Testis (tissue), 2 donors: ENCODE measurements around the gene PXK.

ENCODE experiments used
- POLR2A ChIP-seq: fragments of 450-650 bp; IDR thresholded peaks from one replicate; pipeline ENCODE4 v1.6.1; 2017; ENCODE audit warnings: antibody characterized with exemption, mild to moderate bottlenecking, moderate library complexity
- TF ChIP-seq, protein P1 (sequence below), 3 experiments: fragments of 450-650 bp in 2 of 3; fragments of 200-600 bp in 1 of 3; sonication (generic) in 1 of 3; IDR thresholded peaks; one replicate each; pipeline ENCODE4 v1.5.1; 2016 to 2019; ENCODE audit warnings: antibody characterized with exemption in 3 of 3, mild to moderate bottlenecking in 2 of 3, moderate library complexity in 1 of 3

DNA sequence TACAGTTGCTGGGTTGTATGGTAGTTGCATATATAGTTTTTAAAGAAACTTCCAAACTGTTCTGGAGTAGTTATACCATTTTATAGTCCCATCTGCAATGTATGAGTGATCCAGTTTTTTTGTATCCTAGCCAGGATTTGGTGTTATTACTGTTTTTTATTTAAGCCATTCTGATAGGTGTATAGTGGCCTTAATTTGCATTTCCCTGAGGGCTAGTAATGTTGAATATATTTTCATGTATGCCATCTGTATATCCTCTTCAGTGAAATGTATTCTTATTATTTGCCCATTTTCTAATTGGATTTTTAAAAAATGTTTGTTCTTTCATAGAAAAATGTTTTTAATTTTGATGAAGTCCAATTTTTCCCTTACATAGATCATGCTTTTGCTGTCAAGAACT is 29.2 kb downstream of the PXK start:
- TF ChIP-seq, protein P1, sequence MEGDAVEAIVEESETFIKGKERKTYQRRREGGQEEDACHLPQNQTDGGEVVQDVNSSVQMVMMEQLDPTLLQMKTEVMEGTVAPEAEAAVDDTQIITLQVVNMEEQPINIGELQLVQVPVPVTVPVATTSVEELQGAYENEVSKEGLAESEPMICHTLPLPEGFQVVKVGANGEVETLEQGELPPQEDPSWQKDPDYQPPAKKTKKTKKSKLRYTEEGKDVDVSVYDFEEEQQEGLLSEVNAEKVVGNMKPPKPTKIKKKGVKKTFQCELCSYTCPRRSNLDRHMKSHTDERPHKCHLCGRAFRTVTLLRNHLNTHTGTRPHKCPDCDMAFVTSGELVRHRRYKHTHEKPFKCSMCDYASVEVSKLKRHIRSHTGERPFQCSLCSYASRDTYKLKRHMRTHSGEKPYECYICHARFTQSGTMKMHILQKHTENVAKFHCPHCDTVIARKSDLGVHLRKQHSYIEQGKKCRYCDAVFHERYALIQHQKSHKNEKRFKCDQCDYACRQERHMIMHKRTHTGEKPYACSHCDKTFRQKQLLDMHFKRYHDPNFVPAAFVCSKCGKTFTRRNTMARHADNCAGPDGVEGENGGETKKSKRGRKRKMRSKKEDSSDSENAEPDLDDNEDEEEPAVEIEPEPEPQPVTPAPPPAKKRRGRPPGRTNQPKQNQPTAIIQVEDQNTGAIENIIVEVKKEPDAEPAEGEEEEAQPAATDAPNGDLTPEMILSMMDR (IDR thresholded peaks at IDR 0.05), result no peak
- TF ChIP-seq POLR2A, result no peak
